ENCODE data around the gene MSN. TPM values are rescaled to one million over a fixed set of nuclear protein-coding genes. Genes with fewer than 3 reads are reported as not detected.

MSN gene
- total and polyA plus RNA-seq, 2 of the 13 experiments (the other 11 are each of a cell fraction or from before 2014, with no cell fraction given), result 0.15 TPM; not detected in 1

GRCh38 chrX:65755786-65756185 lies 88.3 kb downstream of the MSN start:
- no peaks in the 10 kb centered on the region for H3K79me2 ChIP-seq (ENCODE audit: insufficient read depth, low read length)
- intact Hi-C loops (cut with micrococcal nuclease; ENCODE audit: unreplicated experiment) (no loop called here), in situ Hi-C loops (cut with HindIII; ENCODE audit: extremely low pct_ligation_motif_present, low pct_unique_long_range_greater_than_20kb) (no loop called here)
- H4K20me1 ChIP-seq (ENCODE audit: insufficient read depth, low read length), result no peaks in the 10 kb centered on the region
- DNase-seq (ENCODE audit: low spot score) (no peak), ATAC-seq (no peak), FAIRE-seq (no peak)
- H3K4me2 ChIP-seq (ENCODE audit: low read depth, low read length), result no peak overlapping the region
- H3K9me3 ChIP-seq (ENCODE audit: low read length), result no peaks in the 10 kb centered on the region
- H3K36me3 ChIP-seq (replicated peaks in 1 of 2; ENCODE audit: control insufficient read depth in 1 of 2, insufficient read depth in 2 of 2, low read length in 2 of 2), result no peaks in the 10 kb centered on the region
- whole genome bisulfite sequencing (ENCODE audit: low lambda C conversion rate), result 4% methylated on average over 3 of the region's 3 CpGs
- ChIA-PET CTCF (ENCODE audit: low intra/inter-chr PET ratio, low total read pairs) (no interaction called here), POLR2A (no interaction called here)
- H3K4me3 ChIP-seq (replicated peaks in 1 of 3; ENCODE audit: insufficient read depth in 1 of 3, low read depth in 2 of 3, low read length in 3 of 3), result no peak overlapping the region
- H3K4me1 ChIP-seq (ENCODE audit: insufficient read depth, low read length), result no peaks in the 10 kb centered on the region
- no peaks in the 10 kb centered on the region for H3K27me3 ChIP-seq (ENCODE audit: control insufficient read depth in 1 of 2, insufficient read depth in 2 of 2, low read length in 2 of 2)
- H3K9ac ChIP-seq (ENCODE audit: insufficient read depth, low read depth, low read length), result no peak overlapping the region
- no peak for TF ChIP-seq NFE2L1 (CRISPR knock-in tag; IDR thresholded peaks at IDR 0.05; ENCODE audit: borderline replicate concordance)
- no peak for TF ChIP-seq PLSCR1 (CRISPR knock-in tag; IDR thresholded peaks at IDR 0.05; ENCODE audit: borderline replicate concordance)
- no peak for TF ChIP-seq MAZ (IDR thresholded peaks at IDR 0.05; ENCODE audit: borderline replicate concordance, low read depth, low read length)
- TF ChIP-seq MAZ (CRISPR knock-in tag; IDR thresholded peaks at IDR 0.05; ENCODE audit: low read depth), result no peak
- TF ChIP-seq ZNF709 (CRISPR knock-in tag; IDR thresholded peaks at IDR 0.05), result no peak
- TF ChIP-seq PAWR (CRISPR knock-in tag; IDR thresholded peaks at IDR 0.05; ENCODE audit: borderline replicate concordance), result no peak
- TF ChIP-seq ZNF281 (CRISPR knock-in tag; IDR thresholded peaks at IDR 0.05; ENCODE audit: borderline replicate concordance), result no peak
- TF ChIP-seq ZNF570 (CRISPR knock-in tag; IDR thresholded peaks at IDR 0.05; ENCODE audit: borderline replicate concordance), result no peak
- TF ChIP-seq ZBTB14 (CRISPR knock-in tag; IDR thresholded peaks at IDR 0.05), result no peak
- TF ChIP-seq MXI1 (IDR thresholded peaks at IDR 0.05; ENCODE audit: borderline replicate concordance, low read depth, low read length), result no peak
- TF ChIP-seq NFYB (CRISPR knock-in tag; IDR thresholded peaks at IDR 0.05), result no peak
- TF ChIP-seq GLMP (CRISPR knock-in tag; IDR thresholded peaks at IDR 0.05; ENCODE audit: borderline replicate concordance), result no peak
- no peak for TF ChIP-seq ZFYVE20 (CRISPR knock-in tag; IDR thresholded peaks at IDR 0.05; ENCODE audit: borderline replicate concordance, low read depth)
- no peak for TF ChIP-seq BATF2 (CRISPR knock-in tag; IDR thresholded peaks at IDR 0.05)
- no peak for TF ChIP-seq CREB1 (IDR thresholded peaks at IDR 0.05)
- no peak for TF ChIP-seq CREB1 (CRISPR knock-in tag; IDR thresholded peaks at IDR 0.05)
- TF ChIP-seq FOXK1 (CRISPR knock-in tag; IDR thresholded peaks at IDR 0.05; ENCODE audit: borderline replicate concordance, low read depth), result no peak
- no peak overlapping the region for H3K27ac ChIP-seq (ENCODE audit: extremely low read length, insufficient read depth, low read length)
- BruUV-seq (replicated peaks), result no TSS peak
- H2AFZ ChIP-seq (ENCODE audit: low read length), result no peak overlapping the region

Data from HepG2 (cell line).